Occipital lobe (tissue), 2 donors: ENCODE results near the gene MSX2. TPM values are rescaled to one million over a fixed set of nuclear protein-coding genes. Genes with fewer than 3 reads are reported as not detected.
"Not testable (repeated sequence)": the region's sequence is repeated elsewhere in the genome, so short reads cannot be mapped to it uniquely, and the experiment has no call there.

Experiments
- DNase-seq: peaks from one replicate; lab custom pipeline; 2025; lab: John Stamatoyannopoulos, UW
- total RNA-seq: library from RNA; depleted of rRNA; stranded (reverse); fragments of >200 nt; gene quantifications from one replicate; pipeline ENCODE4 v1.2.3, GENCODE V29; 2014

The MSX2 gene
- total RNA-seq, 1 donor from 2014 or later, result not detected

- no peak for DNase-seq
Measured at GRCh38 chr5:174733091-174733690, 8.8 kb downstream of the MSX2 start.

- no peak for DNase-seq
Measured at GRCh38 chr5:174733836-174734235, 9.5 kb downstream of the MSX2 start.

- no peak for DNase-seq
Measured at GRCh38 chr5:174734571-174735497, 10.5 kb downstream of the MSX2 start.

GRCh38 chr5:174735498-174736330 lies 11.3 kb downstream of the MSX2 start:
- no peak for DNase-seq

GRCh38 chr5:174736331-174736721 lies 11.9 kb downstream of the MSX2 start:
- DNase-seq, result no peak

- no peak for DNase-seq
Measured at GRCh38 chr5:174736777-174737176, 12.4 kb downstream of the MSX2 start.

- no peak for DNase-seq
Measured at GRCh38 chr5:174737330-174737729, 12.9 kb downstream of the MSX2 start.

GRCh38 chr5:174741352-174741751 lies 17.0 kb downstream of the MSX2 start:
- DNase-seq, result no peak

GRCh38 chr5:174744896-174745295 lies 20.5 kb downstream of the MSX2 start:
- no peak for DNase-seq

- no peak for DNase-seq
Measured at GRCh38 chr5:174745590-174746103, 21.3 kb downstream of the MSX2 start.

GRCh38 chr5:174750711-174751110 lies 26.3 kb downstream of the MSX2 start:
- no peak for DNase-seq

GRCh38 chr5:174751154-174752000 lies 27.0 kb downstream of the MSX2 start:
- no peak for DNase-seq

GRCh38 chr5:174752121-174752520 lies 27.7 kb downstream of the MSX2 start:
- no peak for DNase-seq

- no peak for DNase-seq
Measured at GRCh38 chr5:174755106-174755505, 30.7 kb downstream of the MSX2 start.

- no peak for DNase-seq
Measured at GRCh38 chr5:174759091-174759490, 34.7 kb downstream of the MSX2 start.

- DNase-seq, result no peak
Measured at GRCh38 chr5:174760721-174761120, 36.3 kb downstream of the MSX2 start.

GRCh38 chr5:174761341-174761740 lies 37.0 kb downstream of the MSX2 start:
- DNase-seq, result not testable (repeated sequence)

GRCh38 chr5:174764309-174764708 lies 39.9 kb downstream of the MSX2 start:
- no peak for DNase-seq

- no peak for DNase-seq
Measured at GRCh38 chr5:174765540-174765939, 41.2 kb downstream of the MSX2 start.

GRCh38 chr5:174767670-174768069 lies 43.3 kb downstream of the MSX2 start:
- no peak for DNase-seq

- no peak for DNase-seq
Measured at GRCh38 chr5:174769005-174769404, 44.6 kb downstream of the MSX2 start.
